Endothelial cell of umbilical vein (primary cell): ENCODE measurements around the gene ANXA6. TPM values are rescaled to one million over a fixed set of nuclear protein-coding genes. Genes with fewer than 3 reads are reported as not detected.

Experiments
- BruUV-seq: library from RNA; stranded (reverse); fragments of 400-500 nt; replicated peaks from 2 replicates; lab custom pipeline; 2021; lab: Mats Ljungman, UMichigan
- CTCF ChIA-PET: fragments of 300-600, 350-600 bp; sonication (Branson Sonifier 250); formaldehyde crosslinking; loops from one replicate; lab custom pipeline; 2021; ENCODE audit warnings: antibody characterized with exemption, inconsistent platforms; lab: Charles Lee
- POLR2A ChIA-PET: fragments of 300-600, 350-600 bp; sonication (Branson Sonifier 250); formaldehyde crosslinking; loops from one replicate; lab custom pipeline; 2021; ENCODE audit warnings: antibody characterized with exemption, inconsistent platforms; lab: Charles Lee
- DNase-seq: peaks from one replicate; pipeline ENCODE4 v3.0.0-alpha.2; 2011; ENCODE audit warnings: low read depth, low spot score
- FAIRE-seq: peaks from 2 replicates; lab custom pipeline; 2011; peaks lifted over from hg19 to GRCh38; lab: Jason Lieb, UNC
- H2AFZ ChIP-seq: 2 replicates; pipeline ENCODE4 v1.6.0; 2012; ENCODE audit warnings: low read depth, low read length, control low read depth, inconsistent platforms
- H3K27ac ChIP-seq: 2 replicates; pipeline ENCODE4 v1.5.1; 2011; ENCODE audit warnings: low read depth, mild to moderate bottlenecking, control low read depth, low read length, moderate library complexity; ENCODE audit not compliant: insufficient read depth
- H3K27me3 ChIP-seq, 2 experiments: 2 replicates each; pipeline versions ENCODE4 v1.6.0 to v1.6.1; 2011; ENCODE audit warnings: low read length in 2 of 2, mixed read lengths in 1 of 2; ENCODE audit not compliant: control insufficient read depth in 2 of 2, insufficient read depth in 2 of 2
- H3K36me3 ChIP-seq, 2 experiments: 2 replicates in 1 of 2; 3 replicates in 1 of 2; pipeline ENCODE4 v1.5.1; 2011; ENCODE audit warnings: low read length in 2 of 2, mild to moderate bottlenecking in 1 of 2, moderate library complexity in 1 of 2; ENCODE audit not compliant: control insufficient read depth in 2 of 2, insufficient read depth in 2 of 2; ENCODE audit errors: extremely low read depth in 1 of 2
- H3K4me1 ChIP-seq: 3 replicates; pipeline ENCODE4 v1.5.1; 2011; ENCODE audit warnings: mild to moderate bottlenecking, low read length; ENCODE audit not compliant: control insufficient read depth, insufficient read depth; ENCODE audit errors: extremely low read depth
- H3K4me2 ChIP-seq: 2 replicates; pipeline ENCODE4 v1.6.1; 2011; ENCODE audit warnings: low read length, control low read depth, mixed read lengths; ENCODE audit not compliant: insufficient read depth
- H3K4me3 ChIP-seq, 3 experiments: fragments of 200-600 bp in 1 of 3; sonication (generic), shearing (Covaris generic) in 1 of 3; replicated peaks in 1 of 3; 2 replicates each; pipeline ENCODE4 v1.5.1; 2011 to 2016; ENCODE audit warnings: control low read depth in 3 of 3, low read length in 3 of 3, mild to moderate bottlenecking in 2 of 3, inconsistent platforms in 1 of 3, low read depth in 1 of 3, moderate library complexity in 1 of 3; ENCODE audit not compliant: insufficient read depth in 1 of 3
- H3K79me2 ChIP-seq: 2 replicates; pipeline ENCODE4 v1.6.0; 2012; ENCODE audit warnings: low read length, inconsistent platforms; ENCODE audit not compliant: control insufficient read depth, insufficient read depth
- H3K9ac ChIP-seq: replicated peaks from 2 replicates; pipeline ENCODE3; 2011; ENCODE audit warnings: low read length, control low read depth; ENCODE audit not compliant: insufficient read depth; ENCODE audit errors: extremely low read depth
- H3K9me1 ChIP-seq: replicated peaks from 3 replicates; pipeline ENCODE4 v1.6.0; 2011; ENCODE audit warnings: mild to moderate bottlenecking, low read length; ENCODE audit not compliant: control insufficient read depth, insufficient read depth; ENCODE audit errors: extremely low read depth
- H3K9me3 ChIP-seq: replicated peaks from 2 replicates; pipeline ENCODE4 v1.5.1; 2012; ENCODE audit warnings: low read length, inconsistent platforms; ENCODE audit not compliant: control insufficient read depth, insufficient read depth
- H4K20me1 ChIP-seq: replicated peaks from 2 replicates; pipeline ENCODE3; 2011; ENCODE audit warnings: mild to moderate bottlenecking, low read length; ENCODE audit not compliant: control insufficient read depth, insufficient read depth; ENCODE audit errors: extremely low read depth
- CTCF ChIP-seq, 2 donors: IDR thresholded peaks; 1 replicate in 1 of 2; 2 replicates in 1 of 2; pipeline ENCODE4 v1.5.1; 2011; ENCODE audit warnings: low read length in 2 of 2, mild to moderate bottlenecking in 2 of 2, moderate library complexity in 2 of 2, control low read depth in 1 of 2, inconsistent platforms in 1 of 2, low read depth in 1 of 2; ENCODE audit not compliant: insufficient read depth in 1 of 2; ENCODE audit errors: extremely low read depth in 1 of 2
- EZH2 ChIP-seq: IDR thresholded peaks from 2 replicates; pipeline ENCODE4 v1.6.1; 2012; ENCODE audit warnings: borderline replicate concordance, low read depth, mild to moderate bottlenecking, moderate library complexity, low read length, inconsistent platforms; ENCODE audit not compliant: severe bottlenecking
- FOS ChIP-seq: IDR thresholded peaks from 2 replicates; pipeline ENCODE4 v1.6.1; 2011; ENCODE audit warnings: mild to moderate bottlenecking, low read length, moderate library complexity, borderline replicate concordance; ENCODE audit not compliant: insufficient read depth
- GATA2 ChIP-seq: IDR thresholded peaks from 2 replicates; pipeline ENCODE4 v1.7.0; 2011; ENCODE audit warnings: low read depth, mild to moderate bottlenecking, moderate library complexity, mixed read lengths, low read length; ENCODE audit not compliant: insufficient read length, insufficient read depth
- JUN ChIP-seq: IDR thresholded peaks from 2 replicates; pipeline ENCODE4 v1.6.1; 2011; ENCODE audit warnings: borderline replicate concordance, low read depth; ENCODE audit not compliant: insufficient read length, insufficient read depth
- MYC ChIP-seq: IDR thresholded peaks from one replicate; pipeline ENCODE4 v1.6.1; 2011; ENCODE audit warnings: mild to moderate bottlenecking, low read depth, low read length
- POLR2A ChIP-seq: IDR thresholded peaks from 2 replicates; pipeline ENCODE4 v1.6.1; 2012; ENCODE audit warnings: low read depth, mild to moderate bottlenecking, control low read depth, low read length
- POLR2AphosphoS5 ChIP-seq: IDR thresholded peaks from 2 replicates; pipeline ENCODE4 v1.6.1; 2012; ENCODE audit warnings: low read depth, mild to moderate bottlenecking, control low read depth, low read length, moderate library complexity; ENCODE audit not compliant: insufficient read depth
- dilution Hi-C: fragments of 300-500 bp; cut with MboI; formaldehyde crosslinking; loops from one replicate; pipeline ENCODE4 v1.15.0; 2019; ENCODE audit warnings: low sequenced_read_pairs; ENCODE audit not compliant: extremely low pct_ligation_motif_present
- intact Hi-C: fragments of 100-400 bp; cut with micrococcal nuclease; formaldehyde crosslinking; loops from one replicate; pipeline ENCODE4 v1.10.0; 2022
- polyA plus RNA-seq, 4 experiments: library from polyadenylated mRNA; depleted of rRNA in 3 of 4; stranded (reverse) in 3 of 4; unstranded in 1 of 4; fragments of >200 nt; gene quantifications; 2 replicates each; pipeline versions ENCODE4 v1.2.1 to v1.2.3, GENCODE V29; 2011 to 2012; ENCODE audit warnings: missing spikeins in 1 of 4
- total RNA-seq: library from RNA; stranded (reverse); gene quantifications from 2 replicates; pipeline ENCODE4 v1.2.3, GENCODE V29; 2021
- TF ChIP-seq, protein P1 (sequence below): IDR thresholded peaks from 2 replicates; pipeline ENCODE4 v1.6.1; 2011; ENCODE audit not compliant: insufficient read depth, insufficient read length

The ANXA6 gene
- total and polyA plus RNA-seq, 2 donors (not counting 3 experiments of a cell fraction or from before 2014, with no cell fraction given), result 195 to 266 TPM

DNA sequence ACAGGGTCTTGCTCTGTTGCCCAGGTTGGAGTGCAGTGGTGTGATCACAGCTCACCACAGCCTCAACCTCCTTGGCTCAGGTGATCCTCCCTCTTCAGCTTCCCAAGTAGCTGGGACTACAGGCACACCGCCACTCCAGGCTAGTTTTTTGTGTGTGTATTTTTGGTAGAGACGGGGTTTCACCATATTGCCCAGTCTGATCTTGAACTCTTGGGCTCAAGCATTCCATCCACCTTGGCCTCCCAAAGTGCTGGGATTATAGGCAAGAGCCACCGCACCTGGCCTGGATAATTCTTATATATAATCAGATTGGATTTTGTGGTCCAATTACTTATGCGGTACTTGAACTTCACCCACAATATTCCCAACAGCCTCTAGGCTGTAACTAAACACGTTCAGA, 46.5 kb upstream of the ANXA6 start:
- H3K9ac ChIP-seq, result no peak overlapping the region
- dilution Hi-C loops (no loop called here), intact Hi-C loops (no loop called here)
- H3K27ac ChIP-seq, result no peak overlapping the region
- H3K4me3 ChIP-seq, result no peak overlapping the region
- ChIA-PET POLR2A (no interaction called here), CTCF (no interaction called here)
- peaks cover 8% of the 10 kb centered on the region for H3K4me1 ChIP-seq
- TF ChIP-seq MYC (no peak), GATA2 (no peak), FOS (no peak), EZH2 (no peak), JUN (no peak), POLR2AphosphoS5 (no peak), CTCF (IDR thresholded peaks at IDR 0.05; ENCODE audit: extremely low read depth in 1 of 2, insufficient read depth in 1 of 2, low read depth in 1 of 2, low read length in 2 of 2) (no peak), POLR2A (no peak)
- TF ChIP-seq, protein P1, sequence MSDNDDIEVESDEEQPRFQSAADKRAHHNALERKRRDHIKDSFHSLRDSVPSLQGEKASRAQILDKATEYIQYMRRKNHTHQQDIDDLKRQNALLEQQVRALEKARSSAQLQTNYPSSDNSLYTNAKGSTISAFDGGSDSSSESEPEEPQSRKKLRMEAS, result no peak
- H3K27me3 ChIP-seq, result no peaks in the 10 kb centered on the region
- no TSS peak for BruUV-seq
- no peaks in the 10 kb centered on the region for H4K20me1 ChIP-seq
- no peaks in the 10 kb centered on the region for H3K79me2 ChIP-seq
- FAIRE-seq, result no peak
- no peaks in the 10 kb centered on the region for H3K9me3 ChIP-seq
- no peaks in the 10 kb centered on the region for H3K36me3 ChIP-seq
- H3K9me1 ChIP-seq, result no peaks in the 10 kb centered on the region
- H2AFZ ChIP-seq, result no peak overlapping the region
- H3K4me2 ChIP-seq, result no peak overlapping the region
- no peak for DNase-seq
